Measurements from ENCODE around the gene EPHB3.

- TF ChIP-seq, protein P1, sequence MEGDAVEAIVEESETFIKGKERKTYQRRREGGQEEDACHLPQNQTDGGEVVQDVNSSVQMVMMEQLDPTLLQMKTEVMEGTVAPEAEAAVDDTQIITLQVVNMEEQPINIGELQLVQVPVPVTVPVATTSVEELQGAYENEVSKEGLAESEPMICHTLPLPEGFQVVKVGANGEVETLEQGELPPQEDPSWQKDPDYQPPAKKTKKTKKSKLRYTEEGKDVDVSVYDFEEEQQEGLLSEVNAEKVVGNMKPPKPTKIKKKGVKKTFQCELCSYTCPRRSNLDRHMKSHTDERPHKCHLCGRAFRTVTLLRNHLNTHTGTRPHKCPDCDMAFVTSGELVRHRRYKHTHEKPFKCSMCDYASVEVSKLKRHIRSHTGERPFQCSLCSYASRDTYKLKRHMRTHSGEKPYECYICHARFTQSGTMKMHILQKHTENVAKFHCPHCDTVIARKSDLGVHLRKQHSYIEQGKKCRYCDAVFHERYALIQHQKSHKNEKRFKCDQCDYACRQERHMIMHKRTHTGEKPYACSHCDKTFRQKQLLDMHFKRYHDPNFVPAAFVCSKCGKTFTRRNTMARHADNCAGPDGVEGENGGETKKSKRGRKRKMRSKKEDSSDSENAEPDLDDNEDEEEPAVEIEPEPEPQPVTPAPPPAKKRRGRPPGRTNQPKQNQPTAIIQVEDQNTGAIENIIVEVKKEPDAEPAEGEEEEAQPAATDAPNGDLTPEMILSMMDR (IDR thresholded peaks at IDR 0.05) = no peak
- TF ChIP-seq POLR2A (IDR thresholded peaks at IDR 0.05) = no peak
Observed at GRCh38 chr3:184590795-184591194, 29.2 kb downstream of the EPHB3 start.

Data from heart left ventricle (tissue), 13 donors.